Nephron (organoid): ENCODE measurements around the gene FNDC5.
A peak's percentile ranks its signal among the peaks of the same experiment; 100 is the strongest.

Source experiments
- H3K27ac Mint-ChIP-seq, 3 experiments: 2 replicates each; pipeline ENCODE4 v1.8.0; 2020; ENCODE audit warnings: mixed read lengths in 3 of 3, mild to moderate bottlenecking in 2 of 3, moderate library complexity in 1 of 3
- H3K27me3 Mint-ChIP-seq: 2 replicates; pipeline ENCODE4 v1.8.0; 2021; ENCODE audit warnings: low read depth, mild to moderate bottlenecking, moderate library complexity, mixed read lengths
- H3K36me3 Mint-ChIP-seq: 2 replicates; pipeline ENCODE4 v1.8.0; 2020; ENCODE audit warnings: low read depth, mixed read lengths
- H3K4me1 Mint-ChIP-seq: 2 replicates; pipeline ENCODE4 v1.8.0; 2020; ENCODE audit warnings: mixed read lengths
- H3K4me3 Mint-ChIP-seq, 3 experiments: 2 replicates each; pipeline ENCODE4 v1.8.0; 2020; ENCODE audit warnings: mild to moderate bottlenecking in 3 of 3, mixed read lengths in 3 of 3, moderate library complexity in 2 of 3
- H3K9me3 Mint-ChIP-seq: 2 replicates; pipeline ENCODE4 v1.8.0; 2020; ENCODE audit warnings: mixed read lengths
- TF ChIP-seq, protein P1 (sequence below), 3 experiments: fragments of 200-600 bp; sonication (generic); IDR thresholded peaks; one replicate each; pipeline ENCODE4 v1.5.0; 2021; ENCODE audit warnings: antibody characterized with exemption in 3 of 3; ENCODE audit not compliant: unreplicated experiment in 3 of 3

The FNDC5 gene

GRCh38 chr1:32858136-32858535, 12.6 kb downstream of the FNDC5 start:
- H3K4me3 Mint-ChIP-seq, result no peak overlapping the region
- TF ChIP-seq, protein P1, sequence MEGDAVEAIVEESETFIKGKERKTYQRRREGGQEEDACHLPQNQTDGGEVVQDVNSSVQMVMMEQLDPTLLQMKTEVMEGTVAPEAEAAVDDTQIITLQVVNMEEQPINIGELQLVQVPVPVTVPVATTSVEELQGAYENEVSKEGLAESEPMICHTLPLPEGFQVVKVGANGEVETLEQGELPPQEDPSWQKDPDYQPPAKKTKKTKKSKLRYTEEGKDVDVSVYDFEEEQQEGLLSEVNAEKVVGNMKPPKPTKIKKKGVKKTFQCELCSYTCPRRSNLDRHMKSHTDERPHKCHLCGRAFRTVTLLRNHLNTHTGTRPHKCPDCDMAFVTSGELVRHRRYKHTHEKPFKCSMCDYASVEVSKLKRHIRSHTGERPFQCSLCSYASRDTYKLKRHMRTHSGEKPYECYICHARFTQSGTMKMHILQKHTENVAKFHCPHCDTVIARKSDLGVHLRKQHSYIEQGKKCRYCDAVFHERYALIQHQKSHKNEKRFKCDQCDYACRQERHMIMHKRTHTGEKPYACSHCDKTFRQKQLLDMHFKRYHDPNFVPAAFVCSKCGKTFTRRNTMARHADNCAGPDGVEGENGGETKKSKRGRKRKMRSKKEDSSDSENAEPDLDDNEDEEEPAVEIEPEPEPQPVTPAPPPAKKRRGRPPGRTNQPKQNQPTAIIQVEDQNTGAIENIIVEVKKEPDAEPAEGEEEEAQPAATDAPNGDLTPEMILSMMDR (IDR thresholded peaks at IDR 0.05; ENCODE audit: unreplicated experiment in 3 of 3), result no peak
- H3K36me3 Mint-ChIP-seq, result peaks cover 68% of the 10 kb centered on the region
- H3K27ac Mint-ChIP-seq, result peak overlapping the region; percentile 20 to 72 (median 33)
- no peaks in the 10 kb centered on the region for H3K9me3 Mint-ChIP-seq
- peaks cover 48% of the 10 kb centered on the region for H3K4me1 Mint-ChIP-seq
- H3K27me3 Mint-ChIP-seq, result no peaks in the 10 kb centered on the region

DNA sequence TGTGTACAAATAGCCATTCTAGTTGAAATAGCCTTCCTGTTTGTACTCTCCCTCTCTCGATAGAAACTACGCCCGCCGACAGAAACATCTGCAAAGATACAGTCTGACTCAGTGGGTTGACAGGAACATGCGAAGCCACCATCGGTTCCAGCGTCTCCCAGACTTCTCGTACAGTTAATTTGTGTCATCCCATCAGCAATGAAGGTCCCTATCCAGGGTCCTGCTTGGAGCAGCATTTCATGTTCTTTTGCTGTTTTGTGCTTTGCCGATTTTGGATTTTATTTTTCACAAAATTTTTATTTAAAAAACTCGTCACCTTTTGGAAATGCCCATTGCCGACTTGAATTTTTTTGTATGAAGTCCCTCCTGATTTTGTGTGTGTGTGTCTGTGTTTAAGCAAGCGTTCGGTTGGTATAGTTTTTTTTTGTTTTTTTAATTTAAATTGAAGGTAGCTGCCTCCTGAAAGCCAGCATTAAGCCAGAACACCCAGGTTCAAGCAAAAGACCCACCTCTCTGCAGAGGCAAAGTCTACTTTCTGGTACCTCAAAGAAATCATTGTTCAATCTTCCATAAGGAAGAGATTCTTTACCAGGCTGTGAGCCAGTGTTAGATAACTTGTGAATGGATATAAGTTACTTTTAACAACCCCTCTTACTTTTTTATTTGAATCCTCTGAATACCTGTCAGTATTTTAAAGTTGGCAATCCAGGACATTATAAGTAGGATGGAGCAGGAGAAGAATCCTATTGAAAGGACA, 14.7 kb downstream of the FNDC5 start:
- TF ChIP-seq, protein P1 (IDR thresholded peaks at IDR 0.05; ENCODE audit: unreplicated experiment in 3 of 3), result no peak
- H3K27me3 Mint-ChIP-seq, result no peaks in the 10 kb centered on the region
- H3K27ac Mint-ChIP-seq, result no peak overlapping the region
- peaks cover 28% of the 10 kb centered on the region for H3K4me1 Mint-ChIP-seq
- H3K9me3 Mint-ChIP-seq, result no peaks in the 10 kb centered on the region
- H3K36me3 Mint-ChIP-seq, result peaks cover 60% of the 10 kb centered on the region
- no peak overlapping the region for H3K4me3 Mint-ChIP-seq

DNA sequence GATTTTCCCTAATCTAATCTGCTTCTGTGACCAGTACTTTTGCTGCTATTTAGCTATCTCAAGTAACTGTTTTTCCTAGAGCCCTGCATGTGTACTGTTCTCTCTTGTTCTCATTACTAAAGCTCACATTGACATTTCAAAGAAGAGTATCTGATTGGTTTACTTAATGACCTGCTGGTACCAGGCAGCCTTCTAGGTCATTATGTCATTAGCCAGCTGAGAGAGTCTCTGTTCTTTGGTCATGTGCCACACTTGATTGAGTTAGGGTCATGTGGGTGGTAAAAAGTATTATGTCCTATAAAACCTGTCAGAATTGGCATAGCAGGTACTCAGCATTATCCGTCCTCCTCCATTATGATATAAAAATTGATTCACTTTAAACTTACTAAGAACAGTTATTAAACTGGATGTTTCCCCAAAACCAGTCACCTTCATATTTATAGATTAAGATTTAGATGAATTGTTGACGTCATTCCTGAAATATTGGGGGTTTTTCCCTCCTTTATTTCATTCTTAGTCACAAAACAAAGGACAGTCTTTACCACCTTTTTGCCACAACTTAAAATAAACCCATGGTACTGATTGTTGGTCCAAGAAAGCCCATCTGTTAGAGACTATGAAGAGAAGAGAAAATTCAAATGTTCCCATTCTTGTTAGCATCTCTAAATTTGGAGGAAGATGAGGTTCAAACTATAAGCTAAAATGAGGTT, 22.2 kb downstream of the FNDC5 start:
- Mint-ChIP-seq H3K9me3 (peaks cover 3% of the 10 kb centered on the region), H3K36me3 (peaks cover 51% of the 10 kb centered on the region), H3K4me3 (no peak overlapping the region), H3K4me1 (no peaks in the 10 kb centered on the region), H3K27me3 (no peaks in the 10 kb centered on the region), H3K27ac (no peak overlapping the region)
- TF ChIP-seq, protein P1 (IDR thresholded peaks at IDR 0.05; ENCODE audit: unreplicated experiment in 3 of 3), result no peak

DNA sequence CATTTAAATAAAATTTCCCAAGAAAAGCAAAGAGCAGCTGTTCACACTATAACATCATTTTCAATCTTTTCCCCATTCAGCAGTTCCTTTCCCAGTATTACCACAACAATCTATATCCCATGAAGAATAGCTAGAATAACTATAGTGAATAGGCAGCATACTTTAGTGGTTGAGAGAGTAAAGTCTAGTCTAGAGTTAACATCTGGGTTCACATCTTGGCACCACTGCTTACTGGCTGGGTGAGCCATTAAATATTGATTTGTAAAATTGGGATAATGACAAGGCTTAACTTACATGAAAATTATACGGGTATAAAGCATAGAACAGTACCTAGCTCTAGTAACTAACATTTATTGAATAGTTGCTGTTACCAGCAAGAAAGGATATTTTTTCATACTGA, 38.8 kb downstream of the FNDC5 start:
- Mint-ChIP-seq H3K4me3 (no peak overlapping the region), H3K4me1 (peaks cover 4% of the 10 kb centered on the region), H3K27ac (no peak overlapping the region), H3K27me3 (no peaks in the 10 kb centered on the region), H3K9me3 (no peaks in the 10 kb centered on the region), H3K36me3 (peaks cover 75% of the 10 kb centered on the region)
- TF ChIP-seq, protein P1 (IDR thresholded peaks at IDR 0.05; ENCODE audit: unreplicated experiment in 3 of 3), result no peak

DNA sequence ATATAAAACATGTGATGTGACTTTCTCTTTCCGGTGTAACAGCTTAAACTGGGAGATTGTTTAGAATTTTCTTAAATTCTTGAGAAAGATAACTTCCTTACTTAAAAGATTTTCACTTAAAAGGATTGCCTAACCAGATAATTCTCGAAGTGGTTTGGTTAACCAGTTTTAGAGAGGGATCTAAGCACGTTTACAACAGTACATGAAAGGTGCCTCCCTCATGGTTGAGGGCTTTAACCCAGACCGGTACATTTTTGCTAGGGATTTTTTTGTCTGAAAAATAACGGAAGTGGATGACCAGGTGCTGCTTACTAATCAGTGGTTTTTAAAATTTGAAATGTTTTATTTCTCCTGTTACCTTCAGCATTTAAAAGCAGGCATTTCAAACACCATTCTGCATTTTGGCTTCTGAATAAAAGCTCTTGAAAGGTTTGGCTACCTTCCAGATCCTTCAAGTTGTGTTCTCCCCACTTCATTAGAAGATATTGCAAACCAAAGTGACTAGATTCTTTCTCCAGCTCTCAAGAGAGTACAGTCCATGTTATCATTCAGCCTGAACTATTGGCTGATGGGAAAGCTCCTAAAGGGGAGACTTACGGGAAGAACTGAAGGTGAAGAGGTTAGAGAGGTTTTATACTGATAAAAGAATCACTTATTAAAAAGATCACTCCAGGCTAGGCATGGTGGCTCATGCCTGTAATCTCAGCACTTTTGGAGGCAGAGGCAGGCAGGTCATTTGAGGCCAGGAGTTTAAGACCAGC, 40.4 kb downstream of the FNDC5 start:
- TF ChIP-seq, protein P1 (IDR thresholded peaks at IDR 0.05; ENCODE audit: unreplicated experiment in 3 of 3), result no peak
- peaks cover 74% of the 10 kb centered on the region for H3K36me3 Mint-ChIP-seq
- H3K27ac Mint-ChIP-seq, result no peak overlapping the region
- peaks cover 4% of the 10 kb centered on the region for H3K4me1 Mint-ChIP-seq
- H3K27me3 Mint-ChIP-seq, result no peaks in the 10 kb centered on the region
- H3K4me3 Mint-ChIP-seq, result no peak overlapping the region
- no peaks in the 10 kb centered on the region for H3K9me3 Mint-ChIP-seq
